A673 (cell line): ENCODE measurements around the gene PPP6R1. TPM values are rescaled to one million over a fixed set of nuclear protein-coding genes. Genes with fewer than 3 reads are reported as not detected.

Experiments
- BruUV-seq: library from RNA; stranded (reverse); fragments of 400-500 nt; replicated peaks from 2 replicates; lab custom pipeline; 2021; lab: Mats Ljungman, UMichigan
- CTCF ChIA-PET: fragments of 300-600 bp; sonication (Branson Sonifier 250); formaldehyde crosslinking; loops from one replicate; lab custom pipeline; 2022; ENCODE audit warnings: antibody characterized with exemption; lab: Charles Lee
- POLR2A ChIA-PET: fragments of 300-600 bp; sonication (Branson Sonifier 250); formaldehyde crosslinking; loops from one replicate; lab custom pipeline; 2022; ENCODE audit warnings: antibody characterized with exemption; ENCODE audit not compliant: low non-redundant PET; lab: Charles Lee
- DNase-seq: peaks from one replicate; pipeline ENCODE4 v3.0.0-alpha.2; 2015; ENCODE audit warnings: low spot score
- H3K27ac ChIP-seq: fragments of 200-600 bp; sonication (generic); 2 replicates; pipeline ENCODE4 v1.5.1; 2016; ENCODE audit warnings: mixed run types, low read depth, mild to moderate bottlenecking, mixed read lengths, antibody characterized with exemption, low read length; ENCODE audit not compliant: poor library complexity, severe bottlenecking
- H3K27me3 ChIP-seq: fragments of 200-600 bp; sonication (generic); replicated peaks from 2 replicates; pipeline ENCODE4 v1.6.1; 2017; ENCODE audit warnings: mixed run types, low read depth, mild to moderate bottlenecking, mixed read lengths, antibody characterized with exemption, low read length; ENCODE audit not compliant: insufficient read depth, poor library complexity
- H3K36me3 ChIP-seq: fragments of 200-600 bp; sonication (generic); 2 replicates; pipeline ENCODE4 v1.6.1; 2016; ENCODE audit warnings: mixed run types, mild to moderate bottlenecking, mixed read lengths, antibody characterized with exemption, low read length; ENCODE audit not compliant: insufficient read depth, poor library complexity, severe bottlenecking
- H3K4me1 ChIP-seq: fragments of 200-600 bp; sonication (generic); 2 replicates; pipeline ENCODE4 v1.6.1; 2017; ENCODE audit warnings: mixed run types, mild to moderate bottlenecking, mixed read lengths, antibody characterized with exemption, low read length; ENCODE audit not compliant: insufficient read depth, poor library complexity, severe bottlenecking
- H3K4me3 ChIP-seq: fragments of 200-600 bp; sonication (generic); 2 replicates; pipeline ENCODE4 v1.5.1; 2016; ENCODE audit warnings: low read depth, mixed run types, mild to moderate bottlenecking, mixed read lengths, low read length; ENCODE audit not compliant: poor library complexity, severe bottlenecking
- H3K9me3 ChIP-seq: fragments of 200-600 bp; sonication (generic); 2 replicates; pipeline ENCODE4 v1.6.1; 2016; ENCODE audit warnings: mixed run types, low read depth, mild to moderate bottlenecking, mixed read lengths, antibody characterized with exemption, low read length; ENCODE audit not compliant: poor library complexity, severe bottlenecking
- CTCF ChIP-seq: fragments of 300-800, 200-600 bp; sonication (generic); conservative IDR thresholded peaks from 2 replicates; pipeline ENCODE4 v1.5.1; 2017; ENCODE audit warnings: low read depth, mild to moderate bottlenecking, antibody characterized with exemption, low read length, moderate library complexity, mixed read lengths
- EZH2 ChIP-seq: fragments of 200-600 bp; sonication (generic); IDR thresholded peaks from 2 replicates; pipeline ENCODE4 v1.6.1; 2017; ENCODE audit warnings: borderline replicate concordance, low read depth, mild to moderate bottlenecking, mixed read lengths, antibody characterized with exemption, low read length; ENCODE audit not compliant: poor library complexity, severe bottlenecking
- intact Hi-C: fragments of 100-400 bp; cut with micrococcal nuclease; formaldehyde crosslinking; loops from one replicate; pipeline ENCODE4 v1.10.0; 2022; ENCODE audit not compliant: unreplicated experiment
- total RNA-seq: library from RNA; stranded (reverse); gene quantifications from 2 replicates; pipeline ENCODE4 v1.2.3, GENCODE V29; 2021

PPP6R1 gene
- total RNA-seq, 1 experiment from 2014 or later: 108 TPM

- DNase-seq: no peak
- Histone ChIP-seq H3K4me3 (peak overlapping the region; percentile 2), H3K36me3 (peaks cover 7% of the 10 kb centered on the region), H3K27ac (no peak overlapping the region), H3K27me3 (no peaks in the 10 kb centered on the region), H3K9me3 (no peaks in the 10 kb centered on the region), H3K4me1 (peaks cover 23% of the 10 kb centered on the region)
- ChIA-PET POLR2A (no interaction called here), CTCF (interaction anchor here (0.6 kb wide), 1 partner anchor 17 kb away, joined by 4 read pairs; no protein-coding TSS in a partner anchor)
- TF ChIP-seq EZH2: no peak
- no peak for TF ChIP-seq CTCF
- BruUV-seq: no TSS peak
- intact Hi-C loops: no loop called here
These were observed 3.0 kb downstream of the PPP6R1 start for GRCh38 chr19:55255618-55256423.

GRCh38 chr19:55254625-55254977 lies 4.2 kb downstream of the PPP6R1 start:
- intact Hi-C loops: no loop called here
- Histone ChIP-seq H3K4me3 (no peak overlapping the region), H3K36me3 (peaks cover 7% of the 10 kb centered on the region), H3K27ac (peak overlapping the region; percentile 42), H3K9me3 (no peaks in the 10 kb centered on the region), H3K27me3 (no peaks in the 10 kb centered on the region), H3K4me1 (peaks cover 19% of the 10 kb centered on the region)
- ChIA-PET CTCF (no interaction called here), POLR2A (no interaction called here)
- no peak for TF ChIP-seq CTCF
- DNase-seq: no peak
- no TSS peak for BruUV-seq

GRCh38 chr19:55253842-55254624 lies 4.8 kb downstream of the PPP6R1 start:
- H3K4me1 ChIP-seq: peaks cover 17% of the 10 kb centered on the region
- no TSS peak for BruUV-seq
- H3K27ac ChIP-seq: peak overlapping the region; percentile 42
- H3K36me3 ChIP-seq: peaks cover 7% of the 10 kb centered on the region
- POLR2A ChIA-PET: no interaction called here
- no peak for DNase-seq
- no peak overlapping the region for H3K4me3 ChIP-seq
- TF ChIP-seq CTCF: no peak
- no peak for TF ChIP-seq EZH2
- intact Hi-C loops: no loop called here
- CTCF ChIA-PET: no interaction called here
- no peaks in the 10 kb centered on the region for H3K27me3 ChIP-seq
- no peaks in the 10 kb centered on the region for H3K9me3 ChIP-seq
